ENCODE results near the gene SEC24C. TPM values are rescaled to one million over a fixed set of nuclear protein-coding genes. Genes with fewer than 3 reads are reported as not detected.

Gene SEC24C
- total RNA-seq, 6 experiments from 2014 or later: 39.4 to 43.4 (median 41.0) TPM

- TF ChIP-seq CTCF (IDR thresholded peaks at IDR 0.05) (no peak), POLR2A (IDR thresholded peaks at IDR 0.05) (no peak)
- Histone ChIP-seq H3K27me3 (no peaks in the 10 kb centered on the region), H3K27ac (no peak overlapping the region), H3K4me3 (no peak overlapping the region), H3K36me3 (peaks cover 0 to 71% (median 43%) of the 10 kb centered on the region in 4 donors), H3K9me3 (no peaks in the 10 kb centered on the region), H3K4me1 (peaks cover 0 to 28% (median 14%) of the 10 kb centered on the region in 4 donors)
- ATAC-seq: peak; percentile 81 to 93 (median 86)
- DNase-seq: no peak
- intact Hi-C loops (cut with DNase I): no loop called here
- no CpG with 5 or more reads among the region's 1 CpG for WGBS (ENCODE audit: insufficient coverage, low coverage, low lambda C conversion rate, missing lambda C conversion rate)
These were observed 6.6 kb downstream of the SEC24C start for GRCh38 chr10:73750819-73751218.

GRCh38 chr10:73756183-73756582 is 12.0 kb downstream of the SEC24C start:
- H3K4me3 ChIP-seq: no peak overlapping the region
- 50% methylated on average over 1 of the region's 1 CpG for WGBS (ENCODE audit: insufficient coverage, low coverage, low lambda C conversion rate, missing lambda C conversion rate)
- H3K4me1 ChIP-seq: peaks cover 0 to 5% (median 2%) of the 10 kb centered on the region in 4 donors
- H3K27me3 ChIP-seq: no peaks in the 10 kb centered on the region
- no peaks in the 10 kb centered on the region for H3K9me3 ChIP-seq
- ATAC-seq: no peak
- intact Hi-C loops (cut with DNase I): no loop called here
- no peak for DNase-seq
- H3K36me3 ChIP-seq: peaks cover 0 to 62% (median 41%) of the 10 kb centered on the region in 4 donors
- no peak for TF ChIP-seq POLR2A (IDR thresholded peaks at IDR 0.05)
- TF ChIP-seq CTCF (IDR thresholded peaks at IDR 0.05): no peak
- H3K27ac ChIP-seq: no peak overlapping the region

GRCh38 chr10:73758704-73759511 is 14.7 kb downstream of the SEC24C start:
- H3K27me3 ChIP-seq: no peaks in the 10 kb centered on the region
- TF ChIP-seq CTCF (IDR thresholded peaks at IDR 0.05) (no peak), POLR2A (IDR thresholded peaks at IDR 0.05) (no peak)
- H3K27ac ChIP-seq: no peak overlapping the region
- intact Hi-C loops (cut with DNase I): no loop called here
- no peak for ATAC-seq
- H3K4me1 ChIP-seq: no peaks in the 10 kb centered on the region
- no peak for DNase-seq
- no peaks in the 10 kb centered on the region for H3K9me3 ChIP-seq
- peaks cover 7 to 63% (median 40%) of the 10 kb centered on the region in 4 donors for H3K36me3 ChIP-seq
- WGBS (ENCODE audit: insufficient coverage, low coverage, low lambda C conversion rate, missing lambda C conversion rate): 85% methylated on average over 4 of the region's 9 CpGs
- no peak overlapping the region for H3K4me3 ChIP-seq

DNA sequence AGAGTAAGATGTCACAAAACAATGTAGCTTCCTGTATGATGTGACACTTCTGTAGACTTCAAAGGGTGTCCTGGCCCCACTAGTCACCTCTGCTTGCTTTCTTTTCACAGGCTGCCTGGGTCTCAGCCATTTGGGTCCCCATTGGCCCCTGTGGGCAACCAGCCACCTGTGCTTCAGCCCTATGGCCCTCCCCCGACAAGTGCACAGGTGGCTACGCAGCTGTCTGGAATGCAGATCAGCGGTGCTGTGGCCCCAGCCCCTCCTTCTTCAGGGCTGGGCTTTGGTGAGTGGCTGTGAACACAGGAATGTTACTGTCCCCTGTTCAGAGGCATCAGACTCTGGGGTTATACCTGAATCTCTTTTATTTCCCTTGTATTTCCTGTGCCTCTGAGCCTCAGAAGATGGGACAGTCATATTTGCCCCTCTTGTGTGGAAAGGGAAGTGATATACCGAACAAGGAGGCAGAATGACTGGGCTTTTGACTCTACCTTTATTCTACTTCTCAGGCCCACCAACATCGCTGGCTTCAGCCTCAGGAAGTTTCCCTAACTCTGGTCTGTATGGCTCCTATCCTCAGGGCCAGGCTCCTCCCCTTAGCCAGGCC is 15.4 kb downstream of the SEC24C start:
- Histone ChIP-seq H3K36me3 (peaks cover 9 to 64% (median 40%) of the 10 kb centered on the region in 4 donors), H3K4me1 (no peaks in the 10 kb centered on the region), H3K27ac (no peak overlapping the region), H3K27me3 (no peaks in the 10 kb centered on the region), H3K9me3 (no peaks in the 10 kb centered on the region), H3K4me3 (no peak overlapping the region)
- DNase-seq (no peak), ATAC-seq (peak in 3 of 4 donors; percentile 46 to 58 (median 53))
- 59% methylated on average over 3 of the region's 5 CpGs for WGBS (ENCODE audit: insufficient coverage, low coverage, low lambda C conversion rate, missing lambda C conversion rate)
- intact Hi-C loops (cut with DNase I): no loop called here
- no peak for TF ChIP-seq POLR2A (IDR thresholded peaks at IDR 0.05)
- TF ChIP-seq CTCF (IDR thresholded peaks at IDR 0.05): no peak

All from right lobe of liver (tissue), 6 donors.